SK-N-SH (cell line): ENCODE data around the gene F7.

Experiments
- CTCF ChIP-seq: fragments of 200-600 bp; sonication (generic); IDR thresholded peaks from 2 replicates; pipeline ENCODE4 v1.6.1; 2017; ENCODE audit warnings: antibody characterized with exemption, mild to moderate bottlenecking, moderate library complexity
- EZH2phosphoT487 ChIP-seq: fragments of 200-600 bp; sonication (generic); IDR thresholded peaks from 2 replicates; pipeline ENCODE4 v1.6.1; 2017; ENCODE audit warnings: low read depth, mixed run types, mild to moderate bottlenecking, antibody characterized with exemption, moderate library complexity, borderline replicate concordance
- POLR2AphosphoS5 ChIP-seq: IDR thresholded peaks from 2 replicates; pipeline ENCODE4 v1.6.1; 2012; ENCODE audit warnings: low read depth, low read length
- RCOR1 ChIP-seq: fragments of 150-350 bp; IDR thresholded peaks from 2 replicates; pipeline ENCODE4 v1.6.1; 2017; ENCODE audit warnings: antibody characterized with exemption, low read length

GRCh38 chr13:113121183-113121927 lies 15.8 kb downstream of the F7 start:
- no peak for TF ChIP-seq RCOR1
- no peak for TF ChIP-seq CTCF
- TF ChIP-seq POLR2AphosphoS5: no peak
- TF ChIP-seq EZH2phosphoT487: no peak
